Measurements from ENCODE around the gene OR52L1. TPM values are rescaled to one million over a fixed set of nuclear protein-coding genes. Genes with fewer than 3 reads are reported as not detected.

Gene OR52L1
- total and polyA plus RNA-seq, 12 donors: 0.61 TPM; not detected in 11

DNA sequence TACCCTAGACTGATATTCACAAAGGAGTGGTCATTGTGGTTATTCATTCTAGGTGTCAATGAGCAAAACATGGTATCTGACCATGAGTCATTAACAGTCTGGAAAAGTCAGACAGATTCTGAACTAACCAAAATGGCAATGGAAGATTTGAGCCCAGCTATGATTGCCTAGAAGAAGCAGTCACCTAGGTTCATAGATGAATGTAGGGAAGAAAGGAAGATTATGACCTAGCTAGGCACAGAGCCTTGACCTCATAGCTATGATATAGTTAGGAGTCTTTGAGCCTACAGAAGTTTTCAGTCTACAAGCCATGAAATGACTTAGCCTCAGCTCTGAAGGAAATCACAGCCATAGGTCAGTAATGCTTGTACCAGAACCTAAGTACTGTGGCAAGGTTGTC, 19.6 kb upstream of the OR52L1 start:
- Histone ChIP-seq H3K36me3 (replicated peaks in 1 of 2) (no peaks in the 10 kb centered on the region), H3K9me3 (replicated peaks in 1 of 3) (no peaks in the 10 kb centered on the region), H3K27me3 (no peaks in the 10 kb centered on the region), H3K27ac (no peak overlapping the region), H3K4me3 (no peak overlapping the region), H3K4me1 (replicated peaks in 1 of 2) (no peaks in the 10 kb centered on the region)
- intact Hi-C loops (cut with DNase I): no loop called here
- TF ChIP-seq POLR2A (IDR thresholded peaks at IDR 0.05): no peak
- no peak for TF ChIP-seq CTCF (IDR thresholded peaks at IDR 0.05)
- no peak for DNase-seq

GRCh38 chr11:6002202-6002699, 15.5 kb upstream of the OR52L1 start:
- WGBS, 4 donors: 61 to 76% (median 67%) methylated on average over 7 of the region's 7 CpGs
- no peak overlapping the region for H3K4me3 ChIP-seq
- H3K4me1 ChIP-seq (replicated peaks in 1 of 2): no peaks in the 10 kb centered on the region
- H3K27me3 ChIP-seq: no peaks in the 10 kb centered on the region
- no peaks in the 10 kb centered on the region for H3K36me3 ChIP-seq (replicated peaks in 1 of 2)
- no peaks in the 10 kb centered on the region for H3K9me3 ChIP-seq (replicated peaks in 1 of 3)
- no peak overlapping the region for H3K27ac ChIP-seq
- TF ChIP-seq CTCF (IDR thresholded peaks at IDR 0.05): no peak
- no peak for TF ChIP-seq POLR2A (IDR thresholded peaks at IDR 0.05)
- intact Hi-C loops (cut with DNase I): no loop called here
- DNase-seq: no peak

DNA sequence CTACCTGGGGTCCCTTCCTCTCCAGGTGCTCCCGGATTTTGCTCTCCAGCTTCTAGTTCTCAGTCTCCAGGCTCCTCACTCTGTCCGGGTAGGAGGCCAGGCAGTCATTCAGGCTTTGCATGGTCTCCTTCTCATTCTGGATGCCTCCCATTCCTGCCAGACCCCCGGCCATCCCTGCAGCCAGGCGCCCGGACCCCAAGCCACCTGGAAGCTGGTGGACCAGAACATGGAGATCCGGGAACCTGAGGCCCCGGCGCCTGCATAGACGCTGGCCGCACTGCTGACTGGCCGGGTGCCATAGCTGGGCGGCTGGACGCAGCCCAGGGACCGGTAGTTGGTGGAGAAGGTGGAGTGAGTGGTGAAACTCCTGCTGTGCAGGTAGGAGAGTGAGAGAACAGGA, 8.0 kb upstream of the OR52L1 start:
- Histone ChIP-seq H3K27me3 (no peaks in the 10 kb centered on the region), H3K36me3 (replicated peaks in 1 of 2) (no peaks in the 10 kb centered on the region), H3K27ac (no peak overlapping the region), H3K9me3 (replicated peaks in 1 of 3) (no peaks in the 10 kb centered on the region), H3K4me3 (no peak overlapping the region), H3K4me1 (replicated peaks in 1 of 2) (no peaks in the 10 kb centered on the region)
- TF ChIP-seq POLR2A (IDR thresholded peaks at IDR 0.05) (no peak), CTCF (IDR thresholded peaks at IDR 0.05) (no peak)
- DNase-seq: no peak
- 86 to 94% (median 87%) methylated on average over 10 to 14 of the region's 14 CpGs for WGBS, 4 donors
- intact Hi-C loops (cut with DNase I): no loop called here

- Histone ChIP-seq H3K36me3 (replicated peaks in 1 of 2) (no peaks in the 10 kb centered on the region), H3K4me1 (replicated peaks in 1 of 2) (no peaks in the 10 kb centered on the region), H3K9me3 (replicated peaks in 1 of 3) (no peaks in the 10 kb centered on the region), H3K27ac (no peak overlapping the region), H3K4me3 (no peak overlapping the region), H3K27me3 (no peaks in the 10 kb centered on the region)
- 53 to 65% (median 53%) methylated on average over 3 of the region's 3 CpGs for WGBS, 4 donors
- intact Hi-C loops (cut with DNase I): no loop called here
- DNase-seq: peak in 1 of 7 donors; percentile 10
- TF ChIP-seq POLR2A (IDR thresholded peaks at IDR 0.05): no peak
- TF ChIP-seq CTCF (IDR thresholded peaks at IDR 0.05): peak; percentile 16 to 52 (median 38)
Measured at GRCh38 chr11:5992604-5993251, 5.9 kb upstream of the OR52L1 start.

Measured in adrenal gland (tissue), 12 donors.